Colonic mucosa (tissue), 4 donors: ENCODE results near the gene GRAPL. TPM values are rescaled to one million over a fixed set of nuclear protein-coding genes. Genes with fewer than 3 reads are reported as not detected.
"Not testable (repeated sequence)": the region's sequence is repeated elsewhere in the genome, so short reads cannot be mapped to it uniquely, and the experiment has no call there.

ENCODE experiments used
- DNase-seq: peaks from one replicate; pipeline ENCODE4 v3.0.0-alpha.2; 2020
- H3K27ac ChIP-seq: fragments of 200-600 bp; one replicate; pipeline ENCODE4 v1.8.0; 2021
- H3K27me3 ChIP-seq: fragments of 200-600 bp; one replicate; pipeline ENCODE4 v1.8.0; 2021
- H3K36me3 ChIP-seq: fragments of 200-600 bp; one replicate; pipeline ENCODE4 v1.8.0; 2021
- H3K4me1 ChIP-seq: fragments of 200-600 bp; one replicate; pipeline ENCODE4 v1.8.0; 2021; ENCODE audit warnings: mild to moderate bottlenecking
- H3K4me3 ChIP-seq: fragments of 200-600 bp; one replicate; pipeline ENCODE4 v1.8.0; 2021
- H3K9ac ChIP-seq, 2 donors: one replicate each; pipeline ENCODE4 v1.7.0; 2013; ENCODE audit warnings: control low read depth in 2 of 2, low read depth in 2 of 2, low read length in 2 of 2
- H3K9me3 ChIP-seq: fragments of 200-600 bp; one replicate; pipeline ENCODE4 v1.8.0; 2021
- intact Hi-C: fragments of 100-400 bp; cut with DNase I; formaldehyde crosslinking; loops from one replicate; pipeline ENCODE4 v1.14.1; 2022
- total RNA-seq, 2 donors: library from RNA; stranded (reverse); fragmentation: NEBNext Ultra II Directional in 1 of 2; extraction: Animal tissue kit (Norgen Biotek cat#: 25700) in 1 of 2; gene quantifications; one replicate each; pipeline ENCODE4 v1.2.1, GENCODE V29; 2021
- donor health status: healthy.
- donor health status: DM: no; HTN: no; CAD: no.
- donor health status: DM: no; HTN: no; CAD: no.

GRAPL gene
- 1 to 10 TPM in 1 of 2 donors, under 1 TPM in 1; 0.35 to 1.1 TPM for total RNA-seq

- not testable (repeated sequence) for H3K27ac ChIP-seq
Measured at GRCh38 chr17:19127148-19127980, at the start of gene GRAPL. TSS of gene GRAPL (plus strand) at chr17:19127589. CDS start at chr17:19127620, 31 bp downstream.

GRCh38 chr17:19088804-19089685 is 38.3 kb upstream of the GRAPL start:
- DNase-seq: peak; percentile 15
- H3K4me3 ChIP-seq, H3K27me3 ChIP-seq, H3K27ac ChIP-seq, H3K9me3 ChIP-seq, intact Hi-C loops, H3K36me3 ChIP-seq, H3K4me1 ChIP-seq, H3K9ac ChIP-seq: not testable (repeated sequence)

More at GRCh38 chr17:19127148-19127980, at the start of gene GRAPL:
- H3K36me3 ChIP-seq, intact Hi-C loops, H3K27me3 ChIP-seq, H3K4me1 ChIP-seq, H3K9ac ChIP-seq, H3K9me3 ChIP-seq, DNase-seq, H3K4me3 ChIP-seq: not testable (repeated sequence)

GRCh38 chr17:19090058-19090772 is 37.2 kb upstream of the GRAPL start:
- intact Hi-C loops, H3K27ac ChIP-seq, DNase-seq, H3K36me3 ChIP-seq, H3K27me3 ChIP-seq, H3K4me1 ChIP-seq, H3K4me3 ChIP-seq, H3K9ac ChIP-seq, H3K9me3 ChIP-seq: not testable (repeated sequence)

- H3K4me1 ChIP-seq, H3K27ac ChIP-seq, H3K4me3 ChIP-seq, H3K9me3 ChIP-seq, intact Hi-C loops, H3K9ac ChIP-seq, H3K27me3 ChIP-seq, H3K36me3 ChIP-seq: not testable (repeated sequence)
- DNase-seq: peak; percentile 25
Measured at GRCh38 chr17:19092737-19093683, 34.4 kb upstream of the GRAPL start.

- H3K4me3 ChIP-seq, intact Hi-C loops, H3K9me3 ChIP-seq, H3K4me1 ChIP-seq, DNase-seq, H3K9ac ChIP-seq, H3K36me3 ChIP-seq, H3K27me3 ChIP-seq: not testable (repeated sequence)
- H3K27ac ChIP-seq: peak overlapping the region; percentile 27
Measured at GRCh38 chr17:19093684-19094438, 33.5 kb upstream of the GRAPL start.

GRCh38 chr17:19108517-19108916 is 18.9 kb upstream of the GRAPL start:
- DNase-seq, H3K27me3 ChIP-seq, H3K9me3 ChIP-seq, H3K9ac ChIP-seq, intact Hi-C loops, H3K36me3 ChIP-seq, H3K4me3 ChIP-seq, H3K27ac ChIP-seq, H3K4me1 ChIP-seq: not testable (repeated sequence)

- H3K27ac ChIP-seq, DNase-seq, H3K36me3 ChIP-seq, H3K4me1 ChIP-seq, H3K9ac ChIP-seq, intact Hi-C loops, H3K4me3 ChIP-seq, H3K9me3 ChIP-seq, H3K27me3 ChIP-seq: not testable (repeated sequence)
Measured at GRCh38 chr17:19110189-19111097, 16.9 kb upstream of the GRAPL start.
